HG02642 (cell line): ENCODE measurements around the gene COQ8B.

Source experiments
- ATAC-seq: cut with Tn5 transposase; IDR thresholded peaks from one replicate; pipeline ENCODE4 v1.9.1; 2021; ENCODE audit warnings: mild to moderate bottlenecking; ENCODE audit not compliant: unreplicated experiment, poor library complexity

COQ8B gene

DNA sequence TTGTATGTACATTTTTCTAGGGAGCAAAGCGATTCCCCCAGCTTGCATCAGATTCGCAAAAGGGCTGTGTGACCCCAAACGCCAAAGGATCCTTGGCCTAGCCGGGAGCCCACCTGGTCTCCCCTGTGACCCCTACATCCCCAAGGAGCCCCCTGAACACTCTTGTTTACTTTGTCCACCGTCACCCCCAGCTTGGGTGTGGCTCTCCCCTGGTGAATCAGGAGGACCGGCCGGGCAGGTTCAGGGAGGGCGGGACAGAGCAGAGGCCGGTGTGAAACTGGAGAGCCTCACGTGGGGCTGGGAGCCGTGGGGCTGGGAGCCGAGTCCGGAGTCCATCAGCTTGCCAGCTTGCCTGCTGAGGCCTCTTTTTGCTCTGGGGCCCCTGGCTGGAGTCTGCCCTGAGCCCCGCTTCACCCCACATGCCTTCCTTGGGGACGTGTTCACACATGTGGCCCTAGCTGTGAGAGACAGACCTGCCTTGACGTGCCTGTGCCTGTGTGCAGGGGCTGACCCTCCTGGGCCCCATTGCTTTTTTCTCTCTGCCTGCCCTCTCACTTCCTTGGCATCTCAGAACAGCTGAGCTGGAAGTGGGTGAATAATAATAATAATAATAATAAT is 2.2 kb upstream of the COQ8B start:
- ATAC-seq, result no peak

DNA sequence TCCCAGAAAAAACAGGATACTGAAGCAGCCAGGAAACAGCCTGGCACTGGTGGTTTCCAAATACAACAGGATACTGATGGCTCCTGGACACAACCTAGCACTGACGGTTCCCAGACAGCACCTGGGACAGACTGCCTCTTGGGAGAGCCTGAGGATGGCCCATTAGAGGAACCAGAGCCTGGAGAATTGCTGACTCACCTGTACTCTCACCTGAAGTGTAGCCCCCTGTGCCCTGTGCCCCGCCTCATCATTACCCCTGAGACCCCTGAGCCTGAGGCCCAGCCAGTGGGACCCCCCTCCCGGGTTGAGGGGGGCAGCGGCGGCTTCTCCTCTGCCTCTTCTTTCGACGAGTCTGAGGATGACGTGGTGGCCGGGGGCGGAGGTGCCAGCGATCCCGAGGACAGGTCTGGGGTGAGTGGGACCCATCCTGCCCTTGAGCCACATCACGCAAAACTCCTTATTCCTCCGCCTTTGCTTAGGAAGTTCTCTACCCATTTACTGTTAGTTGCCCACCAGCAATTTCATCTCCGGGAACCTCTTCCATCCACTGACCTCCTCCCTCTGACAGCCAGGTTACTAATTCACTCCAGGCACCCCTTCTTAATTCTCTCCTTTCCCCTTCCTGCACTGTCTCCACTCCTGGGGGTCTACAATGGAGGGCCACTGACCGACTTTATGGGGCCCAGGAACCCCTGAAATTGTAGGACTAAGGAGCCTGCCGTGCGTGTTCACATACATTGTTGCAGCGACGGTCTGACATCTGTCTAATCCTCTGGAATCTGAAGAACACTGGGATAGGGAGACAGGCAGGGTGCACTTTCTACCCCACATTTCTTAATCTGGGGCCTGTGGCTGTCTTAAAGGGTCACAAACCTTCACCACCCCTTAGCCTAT is 1.4 kb upstream of the COQ8B start:
- no peak for ATAC-seq

- no peak for ATAC-seq
Measured at GRCh38 chr19:40717325-40717879, 716 bp upstream of the COQ8B start.

GRCh38 chr19:40716031-40716481 is 630 bp downstream of the COQ8B start:
- ATAC-seq, result no peak

DNA sequence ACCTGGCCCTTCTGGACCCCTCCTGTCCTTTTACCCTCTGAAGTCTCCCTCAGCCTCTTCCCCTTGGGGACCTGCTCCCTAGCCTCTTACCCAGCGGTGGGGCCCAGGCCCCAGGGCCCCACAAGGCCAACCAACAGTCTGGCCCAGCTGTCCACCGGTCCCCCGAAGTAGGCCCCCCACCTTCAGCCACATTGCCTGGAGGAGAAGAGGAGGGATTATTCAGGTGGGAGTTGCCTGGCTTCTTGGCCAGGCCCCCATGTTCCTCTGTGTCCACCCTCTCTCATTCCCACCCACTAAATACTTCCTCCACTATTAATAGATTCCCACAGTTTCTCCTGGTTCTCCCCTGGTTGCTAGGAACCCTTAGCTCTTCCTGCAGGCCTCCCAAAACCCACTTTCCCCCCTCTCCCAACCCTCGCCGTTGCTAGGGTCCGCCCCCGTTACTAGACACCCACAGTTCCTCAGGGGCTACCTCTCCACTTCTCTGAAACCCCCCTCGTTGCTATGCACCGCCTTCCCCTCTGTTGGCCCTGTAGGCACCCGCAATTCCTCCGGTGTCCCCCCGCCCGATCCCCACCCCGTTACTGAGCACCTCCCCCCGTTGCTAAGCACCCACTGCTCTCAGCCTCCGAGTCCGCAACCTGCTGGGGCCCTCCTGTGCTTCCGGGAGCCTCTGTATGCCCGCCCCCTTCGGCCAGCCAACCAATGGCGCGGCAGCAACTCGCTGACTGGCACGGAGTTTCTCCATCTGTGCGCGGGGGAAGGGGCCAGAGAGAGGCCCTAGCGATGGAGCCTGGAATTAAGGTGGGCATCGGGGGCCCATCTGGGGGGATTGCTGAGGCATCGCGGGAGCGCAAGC is 2.0 kb downstream of the COQ8B start:
- peak; percentile 59 for ATAC-seq

GRCh38 chr19:40713939-40714338 is 2.7 kb downstream of the COQ8B start:
- no peak for ATAC-seq

DNA sequence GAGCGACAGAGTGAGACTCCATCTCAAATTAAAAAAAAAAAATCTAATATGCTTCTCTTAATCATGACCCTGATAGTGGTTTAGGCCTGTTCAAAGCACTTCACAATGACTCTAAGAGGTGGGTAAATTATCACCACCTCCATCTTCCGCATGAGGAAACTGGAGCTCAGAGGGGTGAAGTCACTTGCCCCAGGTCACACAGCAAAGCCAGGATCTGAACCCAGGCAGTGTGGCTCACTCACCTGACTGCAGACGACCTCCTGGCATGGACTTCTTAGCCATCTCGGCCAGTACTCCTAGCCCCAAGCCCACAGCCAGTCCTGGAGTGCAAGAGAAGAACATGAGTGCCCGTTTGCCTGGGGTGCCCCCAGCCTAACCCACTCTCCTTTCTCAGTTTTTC is 6.9 kb downstream of the COQ8B start:
- no peak for ATAC-seq

GRCh38 chr19:40707615-40708014 is 9.1 kb downstream of the COQ8B start:
- no peak for ATAC-seq

DNA sequence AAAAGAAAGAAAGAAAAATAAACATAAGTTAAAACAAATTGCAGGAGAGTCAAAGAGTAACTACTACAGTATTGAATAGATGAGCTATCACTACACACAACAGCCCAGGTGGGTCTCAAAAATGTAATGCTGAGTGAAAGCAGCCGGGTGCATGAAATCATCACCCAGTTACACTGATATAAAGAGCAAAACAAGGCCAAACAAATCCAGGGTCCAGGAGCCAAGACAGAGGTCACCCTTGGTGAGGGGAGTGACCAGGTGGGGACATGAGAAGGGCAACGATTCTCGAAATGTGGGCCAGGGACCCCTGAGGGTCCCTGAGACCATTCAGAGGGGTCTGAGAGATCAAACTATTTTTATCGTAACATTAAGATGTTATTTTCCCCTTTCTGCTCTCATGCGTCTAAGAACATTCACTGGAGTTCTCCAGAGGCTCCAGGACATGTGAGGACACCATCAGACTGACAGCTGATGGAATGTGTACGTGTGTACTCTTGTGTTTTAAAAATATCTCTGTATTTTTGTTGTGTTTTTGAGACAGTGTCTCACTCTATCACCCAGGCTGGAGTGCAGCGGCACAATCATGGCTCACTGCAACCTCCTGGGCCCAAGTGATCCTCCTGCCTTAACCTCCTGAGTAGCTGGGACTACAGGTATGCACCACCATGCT is 10.6 kb downstream of the COQ8B start:
- no peak for ATAC-seq

DNA sequence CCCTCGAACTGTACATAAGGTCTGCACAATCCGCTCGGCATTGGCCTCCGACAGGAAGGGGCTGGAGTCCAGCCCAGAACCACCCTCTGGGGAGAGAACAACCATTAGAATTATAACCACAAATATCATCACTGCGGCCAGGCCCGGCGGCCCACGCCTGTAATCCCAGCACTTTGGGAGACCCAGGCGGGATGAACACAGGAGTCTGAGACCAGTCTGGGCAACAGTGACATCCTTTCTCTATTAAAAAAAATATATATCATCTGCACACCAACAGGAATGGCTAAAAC is 11.4 kb downstream of the COQ8B start:
- no peak for ATAC-seq

GRCh38 chr19:40704491-40705361 is 12.0 kb downstream of the COQ8B start:
- ATAC-seq, result no peak

DNA sequence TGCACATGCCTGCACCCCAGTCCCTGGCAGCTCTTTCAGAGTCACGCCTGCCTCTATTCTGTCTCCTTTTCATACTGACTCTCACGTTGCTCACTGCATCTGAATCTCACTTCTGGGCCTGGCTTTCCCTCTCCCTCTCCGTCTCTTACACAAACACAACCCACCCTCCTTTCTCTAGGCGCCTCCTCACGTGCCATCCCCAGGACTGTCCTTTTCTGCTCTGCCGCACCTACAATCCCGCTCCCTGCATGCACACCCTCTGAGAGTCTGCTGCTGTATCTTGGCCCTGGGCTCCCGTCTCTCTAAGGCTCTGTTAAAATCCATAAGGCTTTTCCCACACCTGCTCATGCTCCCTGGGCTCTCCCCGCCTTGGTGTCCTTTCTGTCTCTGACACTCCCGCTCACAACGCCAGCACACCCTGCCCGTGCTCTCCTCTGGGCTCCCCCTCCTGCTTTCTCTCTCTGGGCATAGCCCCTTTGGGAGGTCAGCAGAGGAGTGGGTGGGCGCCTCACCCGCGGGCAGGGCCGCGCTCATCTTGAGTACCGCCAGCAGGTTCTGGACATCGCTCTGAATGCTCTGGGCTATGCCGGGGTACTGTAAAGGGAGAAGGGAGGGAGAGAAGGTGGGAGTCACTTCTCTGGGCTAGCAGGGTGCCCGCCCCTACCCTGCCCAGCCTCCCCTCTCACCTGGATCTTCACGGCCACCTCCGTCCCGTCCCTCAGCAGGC is 13.5 kb downstream of the COQ8B start:
- no peak for ATAC-seq

DNA sequence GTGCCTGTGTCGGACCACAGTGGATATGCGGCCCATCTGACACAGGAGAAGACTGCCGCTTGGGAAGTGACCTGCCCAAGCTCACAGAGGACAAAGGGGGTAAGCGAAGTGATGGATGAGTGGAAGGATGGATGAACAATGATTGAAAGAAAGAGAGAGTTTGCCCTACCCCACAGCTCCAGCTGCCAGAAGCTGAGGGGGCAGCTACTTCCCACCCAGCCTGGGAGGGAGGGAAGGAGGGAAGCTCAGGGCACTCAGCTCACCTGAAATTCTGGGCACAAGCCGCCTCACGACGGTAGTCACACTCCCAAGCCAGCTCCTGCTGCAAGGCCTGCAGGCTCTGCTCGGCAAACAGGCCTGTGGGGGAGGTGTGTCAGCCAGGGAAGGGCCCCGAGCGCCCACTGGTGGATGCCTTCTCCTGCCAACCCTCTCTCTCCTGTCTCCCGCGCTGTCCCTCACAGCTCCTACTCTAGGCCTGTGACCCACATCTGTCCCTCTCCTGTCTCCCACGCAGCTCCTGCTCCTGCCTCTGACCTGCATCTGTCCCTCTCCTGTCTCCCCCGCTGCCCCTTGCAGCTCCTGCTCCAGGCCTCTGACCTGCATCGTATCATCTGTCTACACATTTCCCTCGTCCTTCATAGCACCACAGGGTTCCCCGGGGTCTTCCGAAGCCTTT is 14.2 kb downstream of the COQ8B start:
- no peak for ATAC-seq

DNA sequence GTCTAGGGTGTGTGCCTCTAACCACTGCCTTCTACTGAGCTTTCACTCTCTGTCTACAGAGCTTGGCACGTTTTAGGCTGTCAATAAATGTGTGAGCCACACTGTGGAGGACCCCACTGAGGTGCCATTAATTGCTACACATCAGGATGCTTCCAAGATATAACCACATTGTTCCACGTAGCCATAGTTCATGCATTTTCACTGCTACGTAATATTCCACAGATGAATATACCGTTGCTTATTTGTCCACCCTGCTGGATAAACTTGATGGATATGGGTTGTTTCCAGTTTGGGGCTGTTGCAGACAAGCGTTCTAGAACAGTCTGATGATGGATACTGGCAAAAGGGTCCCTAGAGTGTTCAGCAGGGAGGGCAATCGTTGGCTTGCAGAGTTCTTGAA is 14.9 kb downstream of the COQ8B start:
- ATAC-seq, result no peak

- ATAC-seq, result no peak
Measured at GRCh38 chr19:40700083-40700482, 16.6 kb downstream of the COQ8B start.

- no peak for ATAC-seq
Measured at GRCh38 chr19:40697007-40697406, 19.7 kb downstream of the COQ8B start.

DNA sequence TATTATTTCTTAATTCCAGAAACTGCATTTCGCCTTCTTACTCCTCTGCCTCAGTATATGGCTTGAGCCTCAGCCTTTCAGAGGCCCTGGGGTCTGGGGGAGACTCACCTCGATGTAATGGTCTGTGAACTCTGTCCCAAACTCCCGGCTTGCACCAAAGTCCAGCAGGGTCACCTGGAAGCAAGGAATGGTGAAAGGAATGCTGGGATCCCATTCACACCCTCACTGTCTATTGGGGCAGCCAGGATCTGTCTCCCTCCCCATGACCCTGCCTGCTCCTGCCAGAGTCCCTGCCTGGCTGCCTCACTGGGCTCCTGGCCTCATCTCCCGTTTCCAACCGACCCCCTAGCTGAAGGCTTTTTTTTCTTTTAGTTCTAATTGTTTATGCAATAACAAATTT is 20.8 kb downstream of the COQ8B start:
- no peak for ATAC-seq

- ATAC-seq, result no peak
Measured at GRCh38 chr19:40693896-40694295, 22.8 kb downstream of the COQ8B start.
